Mucosa of rectum (tissue), 2 donors: ENCODE data around the gene TRIM43B.
"Not testable (repeated sequence)": the region's sequence is repeated elsewhere in the genome, so short reads cannot be mapped to it uniquely, and the experiment has no call there.

Source experiments
- H3K27ac ChIP-seq, 2 donors: one replicate each; pipeline ENCODE4 v1.7.0; 2013; ENCODE audit warnings: inconsistent platforms in 2 of 2, low read depth in 2 of 2, low read length in 2 of 2
- H3K27me3 ChIP-seq, 2 donors: one replicate each; pipeline ENCODE4 v1.7.0; 2013; ENCODE audit warnings: low read length in 2 of 2; ENCODE audit not compliant: control insufficient read depth in 2 of 2, insufficient read depth in 2 of 2
- H3K36me3 ChIP-seq, 2 donors: one replicate each; pipeline ENCODE4 v1.7.0; 2013; ENCODE audit warnings: low read length in 2 of 2; ENCODE audit not compliant: control insufficient read depth in 2 of 2, insufficient read depth in 2 of 2
- H3K4me1 ChIP-seq, 2 donors: one replicate each; pipeline ENCODE4 v1.7.0; 2013; ENCODE audit warnings: low read length in 2 of 2, mild to moderate bottlenecking in 1 of 2; ENCODE audit not compliant: control insufficient read depth in 2 of 2, insufficient read depth in 2 of 2
- H3K4me3 ChIP-seq, 2 donors: one replicate each; pipeline ENCODE4 v1.7.0; 2013; ENCODE audit warnings: low read length in 2 of 2
- H3K9ac ChIP-seq, 2 donors: one replicate each; pipeline ENCODE4 v1.7.0; 2013; ENCODE audit warnings: low read length in 2 of 2, low read depth in 1 of 2, mild to moderate bottlenecking in 1 of 2
- H3K9me3 ChIP-seq, 2 donors: one replicate each; pipeline ENCODE4 v1.7.0; 2013; ENCODE audit warnings: low read length in 2 of 2; ENCODE audit not compliant: control insufficient read depth in 2 of 2
- donor health status: healthy.
- donor health status: Normal muscosa, but diverticular disease.

TRIM43B gene

GRCh38 chr2:95484654-95485053, at the start of gene TRIM43B:
Gene TRIM43B (minus strand): TSS chr2:95484754. CDS start chr2:95482714, 2,040 bp downstream.
- not testable (repeated sequence) for H3K4me3 ChIP-seq, H3K4me1 ChIP-seq, H3K27ac ChIP-seq, H3K27me3 ChIP-seq, H3K36me3 ChIP-seq, H3K9me3 ChIP-seq, H3K9ac ChIP-seq

GRCh38 chr2:95531254-95531771, 46.8 kb upstream of the TRIM43B start:
- no peaks in the 10 kb centered on the region for H3K4me1 ChIP-seq

GRCh38 chr2:95530734-95531133, 46.2 kb upstream of the TRIM43B start:
- Histone ChIP-seq H3K27me3 (no peaks in the 10 kb centered on the region), H3K9ac (no peak overlapping the region), H3K9me3 (no peaks in the 10 kb centered on the region), H3K4me1 (peaks cover 0 to 2% of the 10 kb centered on the region in 2 donors), H3K4me3 (no peak overlapping the region), H3K27ac (no peak overlapping the region), H3K36me3 (peaks cover 3 to 6% of the 10 kb centered on the region in 2 donors)

More at GRCh38 chr2:95531254-95531771, 46.8 kb upstream of the TRIM43B start:
- Histone ChIP-seq H3K4me3 (no peak overlapping the region), H3K27ac (no peak overlapping the region), H3K9me3 (no peaks in the 10 kb centered on the region), H3K27me3 (no peaks in the 10 kb centered on the region), H3K36me3 (peaks cover 3 to 6% of the 10 kb centered on the region in 2 donors), H3K9ac (no peak overlapping the region)

- Histone ChIP-seq H3K27ac (peak overlapping the region; percentile 70 to 86), H3K9ac (peak overlapping the region; percentile 41 to 81), H3K4me3 (peak overlapping the region; percentile 75 to 76), H3K36me3 (peaks cover 3 to 6% of the 10 kb centered on the region in 2 donors), H3K4me1 (peaks cover 2 to 5% of the 10 kb centered on the region in 2 donors), H3K9me3 (no peaks in the 10 kb centered on the region), H3K27me3 (no peaks in the 10 kb centered on the region)
These were observed 42.1 kb upstream of the TRIM43B start for GRCh38 chr2:95526360-95527341.

GRCh38 chr2:95525294-95526035, 40.9 kb upstream of the TRIM43B start:
- Histone ChIP-seq H3K4me3 (peak overlapping the region; percentile 75 to 76), H3K9me3 (no peaks in the 10 kb centered on the region), H3K27ac (peak overlapping the region; percentile 70 to 86), H3K36me3 (peaks cover 0 to 2% of the 10 kb centered on the region in 2 donors), H3K4me1 (peaks cover 2 to 5% of the 10 kb centered on the region in 2 donors), H3K27me3 (no peaks in the 10 kb centered on the region), H3K9ac (peak overlapping the region in 1 of 2 donors; percentile 81)

- Histone ChIP-seq H3K9me3 (no peaks in the 10 kb centered on the region), H3K4me3 (no peak overlapping the region), H3K27me3 (no peaks in the 10 kb centered on the region), H3K27ac (no peak overlapping the region), H3K36me3 (peaks cover 0 to 2% of the 10 kb centered on the region in 2 donors), H3K4me1 (peaks cover 2 to 5% of the 10 kb centered on the region in 2 donors), H3K9ac (no peak overlapping the region)
These were observed 39.6 kb upstream of the TRIM43B start for GRCh38 chr2:95524195-95524594.

GRCh38 chr2:95514718-95515117, 30.2 kb upstream of the TRIM43B start:
- Histone ChIP-seq H3K27ac (no peak overlapping the region), H3K9me3 (no peaks in the 10 kb centered on the region), H3K27me3 (no peaks in the 10 kb centered on the region), H3K36me3 (no peaks in the 10 kb centered on the region), H3K9ac (no peak overlapping the region), H3K4me1 (no peaks in the 10 kb centered on the region), H3K4me3 (no peak overlapping the region)

- H3K27me3 ChIP-seq, H3K4me3 ChIP-seq, H3K4me1 ChIP-seq, H3K9ac ChIP-seq, H3K9me3 ChIP-seq, H3K36me3 ChIP-seq, H3K27ac ChIP-seq: not testable (repeated sequence)
These were observed 29.7 kb upstream of the TRIM43B start for GRCh38 chr2:95514226-95514625.

- Histone ChIP-seq H3K9me3 (no peaks in the 10 kb centered on the region), H3K4me1 (no peaks in the 10 kb centered on the region), H3K27me3 (no peaks in the 10 kb centered on the region), H3K36me3 (no peaks in the 10 kb centered on the region), H3K27ac (no peak overlapping the region), H3K9ac (no peak overlapping the region), H3K4me3 (no peak overlapping the region)
These were observed 24.9 kb upstream of the TRIM43B start for GRCh38 chr2:95509408-95509807.

- H3K27ac ChIP-seq, result no peak overlapping the region
- H3K4me1 ChIP-seq, result no peaks in the 10 kb centered on the region
- no peaks in the 10 kb centered on the region for H3K9me3 ChIP-seq
- H3K27me3 ChIP-seq, result no peaks in the 10 kb centered on the region
- no peak overlapping the region for H3K9ac ChIP-seq
- no peak overlapping the region for H3K4me3 ChIP-seq
- H3K36me3 ChIP-seq, result no peaks in the 10 kb centered on the region
These were observed 20.7 kb upstream of the TRIM43B start for GRCh38 chr2:95505222-95505621.
